HG03442 (cell line): ENCODE results near the gene GTF3C5.
"Not testable (repeated sequence)": the region's sequence is repeated elsewhere in the genome, so short reads cannot be mapped to it uniquely, and the experiment has no call there.

Source experiments
- ATAC-seq: cut with Tn5 transposase; IDR thresholded peaks from one replicate; pipeline ENCODE4 v1.9.1; 2021; ENCODE audit warnings: mild to moderate bottlenecking, moderate library complexity; ENCODE audit not compliant: unreplicated experiment

The GTF3C5 gene

GRCh38 chr9:133087429-133088145 lies 56.8 kb downstream of the GTF3C5 start:
- no peak for ATAC-seq

- no peak for ATAC-seq
Observed at GRCh38 chr9:133088146-133088750, 57.5 kb downstream of the GTF3C5 start.

GRCh38 chr9:133088756-133089155 lies 58.0 kb downstream of the GTF3C5 start:
- ATAC-seq = no peak

- ATAC-seq = no peak
Observed at GRCh38 chr9:133089271-133089671, 58.5 kb downstream of the GTF3C5 start.

- ATAC-seq = no peak
Observed at GRCh38 chr9:133090187-133090586, 59.4 kb downstream of the GTF3C5 start.

- ATAC-seq = no peak
Observed at GRCh38 chr9:133090752-133091385, 60.1 kb downstream of the GTF3C5 start.

- ATAC-seq = not testable (repeated sequence)
Observed at GRCh38 chr9:133094351-133094750, 63.6 kb downstream of the GTF3C5 start.

GRCh38 chr9:133094842-133095393 lies 64.1 kb downstream of the GTF3C5 start:
- ATAC-seq = no peak

- no peak for ATAC-seq
Observed at GRCh38 chr9:133098104-133098754, 67.4 kb downstream of the GTF3C5 start.

- ATAC-seq = no peak
Observed at GRCh38 chr9:133098871-133099270, 68.1 kb downstream of the GTF3C5 start.

GRCh38 chr9:133099726-133100505 lies 69.1 kb downstream of the GTF3C5 start:
- no peak for ATAC-seq

- ATAC-seq = no peak
Observed at GRCh38 chr9:133100506-133101355, 69.9 kb downstream of the GTF3C5 start.

- ATAC-seq = no peak
Observed at GRCh38 chr9:133101356-133102189, 70.8 kb downstream of the GTF3C5 start.

GRCh38 chr9:133102190-133103021 lies 71.6 kb downstream of the GTF3C5 start:
- ATAC-seq = no peak

GRCh38 chr9:133103183-133103986 lies 72.6 kb downstream of the GTF3C5 start:
- no peak for ATAC-seq

GRCh38 chr9:133103987-133104505 lies 73.2 kb downstream of the GTF3C5 start:
- no peak for ATAC-seq
